ENCODE data around the gene GCG. TPM values are rescaled to one million over a fixed set of nuclear protein-coding genes. Genes with fewer than 3 reads are reported as not detected.

The GCG gene
- total RNA-seq, 4 donors from 2014 or later = not detected

GRCh38 chr2:162184359-162184758 lies 32.3 kb upstream of the GCG start:
- no peak for TF ChIP-seq EP300 (IDR thresholded peaks at IDR 0.05)
- TF ChIP-seq POLR2AphosphoS5 (IDR thresholded peaks at IDR 0.05) = no peak
- no peak for TF ChIP-seq POLR2A (IDR thresholded peaks at IDR 0.05; ENCODE audit: low read depth)
- no peak for TF ChIP-seq CTCF (IDR thresholded peaks at IDR 0.05)
- H3K36me3 ChIP-seq = no peaks in the 10 kb centered on the region
- 95% methylated on average over 6 of the region's 6 CpGs for WGBS
- H3K27me3 ChIP-seq = no peaks in the 10 kb centered on the region
- H3K4me1 ChIP-seq = peaks cover 0 to 6% (median 0%) of the 10 kb centered on the region in 4 donors
- H3K9me3 ChIP-seq = no peaks in the 10 kb centered on the region
- DNase-seq (ENCODE audit: extremely low spot score) = no peak
- H3K4me3 ChIP-seq = no peak overlapping the region
- intact Hi-C loops (cut with DNase I) = no loop called here
- no peak overlapping the region for H3K27ac ChIP-seq (replicated peaks in 1 of 4)

- Histone ChIP-seq H3K27me3 (no peaks in the 10 kb centered on the region), H3K4me3 (no peak overlapping the region), H3K27ac (replicated peaks in 1 of 4) (no peak overlapping the region), H3K9me3 (no peaks in the 10 kb centered on the region), H3K36me3 (no peaks in the 10 kb centered on the region), H3K4me1 (peaks cover 0 to 6% (median 0%) of the 10 kb centered on the region in 4 donors)
- intact Hi-C loops (cut with DNase I) = no loop called here
- 93% methylated on average over 2 of the region's 2 CpGs for WGBS
- DNase-seq (ENCODE audit: extremely low spot score) = no peak
- no peak for TF ChIP-seq POLR2A (IDR thresholded peaks at IDR 0.05; ENCODE audit: low read depth)
- TF ChIP-seq CTCF (IDR thresholded peaks at IDR 0.05) = no peak
- TF ChIP-seq EP300 (IDR thresholded peaks at IDR 0.05) = no peak
- TF ChIP-seq POLR2AphosphoS5 (IDR thresholded peaks at IDR 0.05) = no peak
Measured at GRCh38 chr2:162182395-162182794, 30.3 kb upstream of the GCG start.

- Histone ChIP-seq H3K9me3 (no peaks in the 10 kb centered on the region), H3K27ac (replicated peaks in 1 of 4) (no peak overlapping the region), H3K36me3 (no peaks in the 10 kb centered on the region), H3K4me3 (no peak overlapping the region), H3K27me3 (no peaks in the 10 kb centered on the region), H3K4me1 (peaks cover 0 to 11% (median 4%) of the 10 kb centered on the region in 4 donors)
- TF ChIP-seq EP300 (IDR thresholded peaks at IDR 0.05) = no peak
- TF ChIP-seq CTCF (IDR thresholded peaks at IDR 0.05) = no peak
- no peak for TF ChIP-seq POLR2A (IDR thresholded peaks at IDR 0.05; ENCODE audit: low read depth)
- no peak for TF ChIP-seq POLR2AphosphoS5 (IDR thresholded peaks at IDR 0.05)
- intact Hi-C loops (cut with DNase I) = no loop called here
- WGBS = 71% methylated on average over 4 of the region's 4 CpGs
- no peak for DNase-seq (ENCODE audit: extremely low spot score)
Measured at GRCh38 chr2:162177301-162177700, 25.3 kb upstream of the GCG start.

- TF ChIP-seq CTCF (IDR thresholded peaks at IDR 0.05) (no peak), EP300 (IDR thresholded peaks at IDR 0.05) (no peak), POLR2AphosphoS5 (IDR thresholded peaks at IDR 0.05) (no peak), POLR2A (IDR thresholded peaks at IDR 0.05; ENCODE audit: low read depth) (no peak)
- no peak overlapping the region for H3K4me3 ChIP-seq
Measured at GRCh38 chr2:162175714-162176113, 23.7 kb upstream of the GCG start.

GRCh38 chr2:162174746-162175145 lies 22.7 kb upstream of the GCG start:
- H3K27ac ChIP-seq (replicated peaks in 1 of 4) = no peak overlapping the region
- TF ChIP-seq EP300 (IDR thresholded peaks at IDR 0.05) (no peak), CTCF (IDR thresholded peaks at IDR 0.05) (no peak), POLR2AphosphoS5 (IDR thresholded peaks at IDR 0.05) (no peak), POLR2A (IDR thresholded peaks at IDR 0.05; ENCODE audit: low read depth) (no peak)
- 90% methylated on average over 5 of the region's 5 CpGs for WGBS
- no peaks in the 10 kb centered on the region for H3K36me3 ChIP-seq
- H3K9me3 ChIP-seq = no peaks in the 10 kb centered on the region
- DNase-seq (ENCODE audit: extremely low spot score) = no peak
- intact Hi-C loops (cut with DNase I) = no loop called here
- H3K4me3 ChIP-seq = no peak overlapping the region
- peaks cover 0 to 11% (median 6%) of the 10 kb centered on the region in 4 donors for H3K4me1 ChIP-seq
- H3K27me3 ChIP-seq = no peaks in the 10 kb centered on the region

More at GRCh38 chr2:162175714-162176113, 23.7 kb upstream of the GCG start:
- Histone ChIP-seq H3K27ac (replicated peaks in 1 of 4) (no peak overlapping the region), H3K27me3 (no peaks in the 10 kb centered on the region), H3K36me3 (no peaks in the 10 kb centered on the region), H3K4me1 (peaks cover 0 to 11% (median 4%) of the 10 kb centered on the region in 4 donors), H3K9me3 (no peaks in the 10 kb centered on the region)
- intact Hi-C loops (cut with DNase I) = no loop called here
- WGBS = 30% methylated on average over 3 of the region's 3 CpGs
- DNase-seq (ENCODE audit: extremely low spot score) = no peak
